Tibial nerve (tissue), 4 donors: ENCODE data around the gene ZCCHC14. TPM values are rescaled to one million over a fixed set of nuclear protein-coding genes. Genes with fewer than 3 reads are reported as not detected.

ENCODE experiments used
- DNase-seq, 2 donors: peaks; one replicate each; pipeline ENCODE4 v3.0.0-alpha.2; 2019; ENCODE audit warnings: low spot score in 2 of 2
- H3K27ac ChIP-seq, 4 donors: fragments of 200-600 bp; sonication (generic) in 3 of 4; one replicate each; pipeline ENCODE4 v1.5.1; 2017 to 2019; ENCODE audit warnings: mild to moderate bottlenecking in 1 of 4
- H3K27me3 ChIP-seq, 2 donors: fragments of 200-600 bp; sonication (generic) in 1 of 2; one replicate each; pipeline versions ENCODE4 v1.5.1 to v1.6.0; 2017 to 2019
- H3K36me3 ChIP-seq, 3 donors: fragments of 200-600 bp; sonication (generic); one replicate each; pipeline ENCODE4 v1.5.1; 2018 to 2019
- H3K4me1 ChIP-seq, 4 donors: fragments of 200-600 bp; sonication (generic) in 3 of 4; one replicate each; pipeline ENCODE4 v1.5.1; 2017 to 2019
- H3K4me3 ChIP-seq, 4 donors: fragments of 200-600 bp; sonication (generic) in 3 of 4; one replicate each; pipeline ENCODE4 v1.5.1; 2017 to 2019; ENCODE audit warnings: mild to moderate bottlenecking in 1 of 4, moderate library complexity in 1 of 4
- H3K9me3 ChIP-seq, 4 donors: fragments of 200-600 bp; sonication (generic) in 3 of 4; one replicate each; pipeline ENCODE4 v1.5.1; 2017 to 2019
- EP300 ChIP-seq, 2 donors: sonication (generic); formaldehyde crosslinking; IDR thresholded peaks; one replicate each; pipeline ENCODE4 v1.6.1; 2017; ENCODE audit warnings: antibody characterized with exemption in 2 of 2, mild to moderate bottlenecking in 1 of 2
- POLR2A ChIP-seq, 2 donors: fragments of 450-650 bp; IDR thresholded peaks; one replicate each; pipeline ENCODE4 v1.6.1; 2017; ENCODE audit warnings: antibody characterized with exemption in 2 of 2, mild to moderate bottlenecking in 2 of 2, moderate library complexity in 2 of 2
- WGBS, 2 donors: methylation state at CpG; one replicate each; pipeline ENCODE4 v1.1.5; 2018; 5-methylcytosine and 5-hydroxymethylcytosine counted together
- total RNA-seq, 4 donors: library from RNA; depleted of rRNA; stranded (reverse); fragments of >200 nt; gene quantifications; one replicate each; pipeline ENCODE4 v1.1.0, GENCODE V29; 2016
- TF ChIP-seq, protein P1 (sequence below), 5 experiments: fragments of 200-600 bp in 3 of 5; fragments of 450-650 bp in 2 of 5; sonication (generic) in 3 of 5; IDR thresholded peaks; one replicate each; pipeline ENCODE4 v1.5.1; 2016 to 2019; ENCODE audit warnings: antibody characterized with exemption in 5 of 5, mild to moderate bottlenecking in 3 of 5, moderate library complexity in 2 of 5

The ZCCHC14 gene
- total RNA-seq, 4 donors from 2014 or later, result 15.3 to 45.8 (median 25.8) TPM

GRCh38 chr16:87465306-87465705, 27.5 kb downstream of the ZCCHC14 start:
- Histone ChIP-seq H3K4me1 (peaks cover 0 to 93% (median 56%) of the 10 kb centered on the region in 4 donors), H3K27ac (peak overlapping the region; percentile 71 to 95 (median 88)), H3K9me3 (no peaks in the 10 kb centered on the region), H3K36me3 (no peaks in the 10 kb centered on the region), H3K27me3 (no peaks in the 10 kb centered on the region), H3K4me3 (peak overlapping the region in 2 of 4 donors; percentile 16 to 30)
- peak; percentile 73 to 90 for TF ChIP-seq EP300 (IDR thresholded peaks at IDR 0.05)
- TF ChIP-seq, protein P1, sequence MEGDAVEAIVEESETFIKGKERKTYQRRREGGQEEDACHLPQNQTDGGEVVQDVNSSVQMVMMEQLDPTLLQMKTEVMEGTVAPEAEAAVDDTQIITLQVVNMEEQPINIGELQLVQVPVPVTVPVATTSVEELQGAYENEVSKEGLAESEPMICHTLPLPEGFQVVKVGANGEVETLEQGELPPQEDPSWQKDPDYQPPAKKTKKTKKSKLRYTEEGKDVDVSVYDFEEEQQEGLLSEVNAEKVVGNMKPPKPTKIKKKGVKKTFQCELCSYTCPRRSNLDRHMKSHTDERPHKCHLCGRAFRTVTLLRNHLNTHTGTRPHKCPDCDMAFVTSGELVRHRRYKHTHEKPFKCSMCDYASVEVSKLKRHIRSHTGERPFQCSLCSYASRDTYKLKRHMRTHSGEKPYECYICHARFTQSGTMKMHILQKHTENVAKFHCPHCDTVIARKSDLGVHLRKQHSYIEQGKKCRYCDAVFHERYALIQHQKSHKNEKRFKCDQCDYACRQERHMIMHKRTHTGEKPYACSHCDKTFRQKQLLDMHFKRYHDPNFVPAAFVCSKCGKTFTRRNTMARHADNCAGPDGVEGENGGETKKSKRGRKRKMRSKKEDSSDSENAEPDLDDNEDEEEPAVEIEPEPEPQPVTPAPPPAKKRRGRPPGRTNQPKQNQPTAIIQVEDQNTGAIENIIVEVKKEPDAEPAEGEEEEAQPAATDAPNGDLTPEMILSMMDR (IDR thresholded peaks at IDR 0.05), result no peak
- no peak for TF ChIP-seq POLR2A (IDR thresholded peaks at IDR 0.05)
- peak; percentile 79 to 87 for DNase-seq
- 24 to 36% methylated on average over 8 of the region's 8 CpGs for WGBS, 2 donors

GRCh38 chr16:87464691-87465300, 28.0 kb downstream of the ZCCHC14 start:
- H3K9me3 ChIP-seq, result no peaks in the 10 kb centered on the region
- peaks cover 0 to 5% (median 0%) of the 10 kb centered on the region in 3 donors for H3K36me3 ChIP-seq
- DNase-seq, result peak; percentile 61 to 81
- WGBS, 2 donors, result 8 to 12% methylated on average over 13 of the region's 13 CpGs
- TF ChIP-seq EP300 (IDR thresholded peaks at IDR 0.05) (peak; percentile 81 to 84), POLR2A (IDR thresholded peaks at IDR 0.05) (no peak)
- TF ChIP-seq, protein P1 (IDR thresholded peaks at IDR 0.05), result no peak
- peaks cover 0 to 88% (median 54%) of the 10 kb centered on the region in 4 donors for H3K4me1 ChIP-seq
- H3K27me3 ChIP-seq, result no peaks in the 10 kb centered on the region
- peak overlapping the region in 3 of 4 donors; percentile 6 to 30 (median 16) for H3K4me3 ChIP-seq
- H3K27ac ChIP-seq, result peak overlapping the region; percentile 71 to 95 (median 88)

GRCh38 chr16:87463722-87464690, 28.8 kb downstream of the ZCCHC14 start:
- H3K4me3 ChIP-seq, result peak overlapping the region in 3 of 4 donors; percentile 6 to 30 (median 18)
- peak overlapping the region; percentile 71 to 95 (median 88) for H3K27ac ChIP-seq
- DNase-seq, result peak in 1 of 2 donors; percentile 44
- 41 to 43% methylated on average over 22 of the region's 22 CpGs for WGBS, 2 donors
- H3K4me1 ChIP-seq, result peaks cover 0 to 80% (median 52%) of the 10 kb centered on the region in 4 donors
- no peaks in the 10 kb centered on the region for H3K9me3 ChIP-seq
- no peaks in the 10 kb centered on the region for H3K27me3 ChIP-seq
- TF ChIP-seq, protein P1 (IDR thresholded peaks at IDR 0.05), result no peak
- TF ChIP-seq POLR2A (IDR thresholded peaks at IDR 0.05) (no peak), EP300 (IDR thresholded peaks at IDR 0.05) (no peak)
- H3K36me3 ChIP-seq, result peaks cover 0 to 13% (median 0%) of the 10 kb centered on the region in 3 donors

GRCh38 chr16:87461466-87461991, 31.3 kb downstream of the ZCCHC14 start:
- Histone ChIP-seq H3K36me3 (peaks cover 0 to 32% (median 0%) of the 10 kb centered on the region in 3 donors), H3K27me3 (no peaks in the 10 kb centered on the region), H3K27ac (peak overlapping the region in 2 of 4 donors; percentile 94 to 95), H3K4me3 (no peak overlapping the region), H3K9me3 (no peaks in the 10 kb centered on the region), H3K4me1 (peaks cover 0 to 76% (median 46%) of the 10 kb centered on the region in 4 donors)
- TF ChIP-seq POLR2A (IDR thresholded peaks at IDR 0.05) (no peak), EP300 (IDR thresholded peaks at IDR 0.05) (no peak)
- TF ChIP-seq, protein P1 (IDR thresholded peaks at IDR 0.05), result no peak
- 21 to 32% methylated on average over 11 of the region's 11 CpGs for WGBS, 2 donors
- DNase-seq, result peak; percentile 21 to 28
